ELF-1 (cell line): Measurements from ENCODE around the gene NDUFS6.
A peak's percentile ranks its signal among the peaks of the same experiment; 100 is the strongest.

Source experiments
- DNase-seq: peaks from one replicate; pipeline ENCODE4 v3.0.0-alpha.2; 2016; ENCODE audit warnings: low read depth, low spot score

The NDUFS6 gene

GRCh38 chr5:1801222-1801966 is at the start of gene NDUFS6:
TSS of gene NDUFS6 (plus strand) at chr5:1801407. CDS start at chr5:1801418, 11 bp downstream.
- peak; percentile 86 for DNase-seq

DNA sequence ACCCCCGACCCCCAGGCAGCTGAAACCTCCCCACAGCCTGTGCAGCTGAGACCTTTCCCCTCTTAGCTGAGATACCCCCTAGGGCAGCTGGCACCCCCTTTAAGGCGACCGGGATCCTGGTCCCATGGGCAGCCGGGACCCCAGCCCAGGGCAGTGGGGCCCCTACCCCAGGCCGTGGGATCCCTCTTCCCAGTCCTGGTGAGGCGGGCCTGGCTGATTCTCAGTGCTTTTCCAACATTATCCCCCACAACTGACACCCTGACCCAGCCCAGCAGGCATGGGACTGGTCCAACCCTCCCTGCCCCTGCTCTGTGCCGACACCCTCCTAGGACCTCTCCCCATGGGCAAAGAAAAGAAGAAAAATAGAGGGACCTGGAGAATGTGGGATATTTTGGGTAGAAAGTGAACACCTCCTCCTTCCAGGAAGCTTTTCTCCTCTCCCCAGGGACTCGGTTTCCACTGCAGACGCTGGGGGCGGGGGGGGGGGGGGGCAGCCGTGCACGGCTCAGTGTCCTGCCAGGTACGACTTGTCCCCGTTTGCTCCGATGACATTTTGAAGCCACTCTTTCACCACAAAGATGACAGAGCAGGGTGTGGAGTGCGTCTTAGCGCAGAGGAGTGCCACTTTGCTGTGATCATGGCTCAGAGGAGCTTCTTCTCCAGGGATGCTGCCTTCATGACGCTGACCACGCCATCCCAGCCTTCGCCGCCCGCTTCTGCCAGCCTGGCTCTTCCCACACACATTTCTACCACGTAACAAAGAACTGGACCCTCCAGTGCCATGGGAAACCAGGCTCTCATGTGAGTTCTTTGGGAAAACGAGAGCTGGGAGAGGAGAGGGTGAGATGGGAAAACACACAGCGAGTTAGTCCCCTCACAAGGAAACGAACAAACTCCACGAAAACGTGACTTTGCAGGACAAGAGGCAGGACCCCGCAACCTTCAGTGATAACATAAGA is 49.1 kb upstream of the NDUFS6 start:
- no peak for DNase-seq

GRCh38 chr5:1752881-1753280 is 48.3 kb upstream of the NDUFS6 start:
- DNase-seq: no peak

DNA sequence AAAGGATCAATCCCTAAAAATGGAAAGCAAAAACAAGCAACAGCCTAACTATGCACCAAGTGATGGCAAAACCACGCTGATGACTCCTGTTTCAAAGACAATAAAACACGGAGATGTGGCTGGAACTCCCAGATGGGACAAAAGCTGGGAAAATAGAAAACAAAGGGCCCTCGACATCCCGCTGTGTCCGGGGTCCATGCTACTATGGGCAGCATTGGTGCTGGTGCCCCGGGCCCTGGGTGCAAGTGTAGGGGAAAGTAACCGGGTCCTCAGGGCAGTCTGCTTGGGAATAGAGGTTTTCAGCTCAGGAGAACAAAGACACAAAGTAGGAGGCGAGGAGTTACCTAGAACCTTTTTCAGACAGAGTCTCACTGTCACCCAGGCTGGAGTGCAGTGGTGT is 47.7 kb upstream of the NDUFS6 start:
- no peak for DNase-seq

DNA sequence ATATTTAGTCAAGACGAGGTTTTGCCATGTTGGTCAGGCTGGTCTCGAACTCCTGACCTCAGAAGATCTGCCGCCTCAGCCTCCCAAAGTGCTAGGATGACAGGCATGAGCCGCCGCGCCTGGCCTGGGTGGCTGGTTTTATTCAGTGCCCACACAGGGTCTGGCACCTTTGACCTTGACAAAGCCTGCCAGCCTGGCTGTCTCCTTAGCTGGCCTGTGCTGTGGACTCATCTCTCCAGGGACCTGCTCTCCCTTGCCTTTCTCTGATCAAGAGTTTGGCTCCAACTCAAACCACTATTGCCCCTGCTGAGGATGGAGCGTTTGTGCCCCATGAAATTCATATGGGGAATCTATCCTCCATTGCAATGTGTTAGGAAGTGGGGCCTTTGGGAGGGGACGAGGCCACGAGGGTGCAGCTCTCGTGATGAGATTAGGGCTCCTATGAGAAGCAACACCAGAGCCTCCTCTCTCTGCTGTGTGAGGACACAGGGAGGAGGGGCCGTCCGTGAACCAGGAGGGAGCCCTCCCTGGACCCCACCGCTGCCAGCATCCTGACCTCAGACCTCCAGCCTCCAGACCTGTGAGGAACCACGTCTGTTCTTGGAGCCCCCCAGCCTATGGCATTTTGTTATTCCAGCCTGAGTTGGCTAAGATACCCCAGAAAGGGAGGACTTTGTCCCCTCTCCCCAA is 46.5 kb upstream of the NDUFS6 start:
- no peak for DNase-seq

GRCh38 chr5:1755321-1755949 is 45.8 kb upstream of the NDUFS6 start:
- DNase-seq: no peak

- DNase-seq: no peak
Observed at GRCh38 chr5:1756481-1756880, 44.7 kb upstream of the NDUFS6 start.

- no peak for DNase-seq
Observed at GRCh38 chr5:1757511-1757910, 43.7 kb upstream of the NDUFS6 start.

- DNase-seq: no peak
Observed at GRCh38 chr5:1758574-1758973, 42.6 kb upstream of the NDUFS6 start.

- no peak for DNase-seq
Observed at GRCh38 chr5:1759378-1759970, 41.7 kb upstream of the NDUFS6 start.

- DNase-seq: no peak
Observed at GRCh38 chr5:1760231-1760630, 41.0 kb upstream of the NDUFS6 start.

- DNase-seq: no peak
Observed at GRCh38 chr5:1760656-1761452, 40.4 kb upstream of the NDUFS6 start.

- no peak for DNase-seq
Observed at GRCh38 chr5:1761453-1761755, 39.8 kb upstream of the NDUFS6 start.

DNA sequence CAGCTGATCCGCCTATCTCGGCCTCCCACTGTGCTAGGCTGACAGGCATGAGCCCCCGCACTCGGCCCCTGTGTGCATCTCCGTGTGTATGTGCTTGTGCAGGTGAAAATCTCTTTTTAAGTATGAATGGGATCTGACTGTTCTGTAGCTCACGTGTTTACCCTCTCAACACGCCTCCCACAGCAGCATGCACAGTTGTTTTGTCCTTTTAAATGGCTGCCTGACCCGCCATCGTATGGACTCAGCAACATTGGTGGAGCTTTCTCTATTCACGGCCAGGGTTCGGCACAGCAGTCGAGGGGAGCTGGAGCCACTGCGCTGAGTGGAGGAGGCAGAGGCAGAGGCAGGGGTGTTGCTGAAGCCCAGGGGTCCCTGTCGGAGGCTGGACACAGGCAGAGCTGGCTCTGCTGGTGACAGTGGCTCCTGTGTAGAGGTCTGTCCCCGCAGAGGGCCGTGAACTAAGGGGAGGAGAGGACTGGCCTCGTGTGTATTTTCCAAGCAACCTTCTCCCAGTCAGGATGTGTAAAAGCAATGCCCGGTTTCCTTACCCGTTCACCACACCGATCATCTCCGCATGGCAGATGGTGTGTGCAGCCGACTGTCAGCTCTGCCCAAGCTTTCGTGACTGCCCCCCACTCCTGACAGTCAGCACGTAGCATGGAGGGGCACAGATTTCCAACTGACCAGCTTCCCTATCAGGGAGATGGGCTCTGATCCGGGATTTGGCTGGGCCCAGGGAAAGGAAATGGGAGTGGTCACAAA is 38.9 kb upstream of the NDUFS6 start:
- DNase-seq: no peak

DNA sequence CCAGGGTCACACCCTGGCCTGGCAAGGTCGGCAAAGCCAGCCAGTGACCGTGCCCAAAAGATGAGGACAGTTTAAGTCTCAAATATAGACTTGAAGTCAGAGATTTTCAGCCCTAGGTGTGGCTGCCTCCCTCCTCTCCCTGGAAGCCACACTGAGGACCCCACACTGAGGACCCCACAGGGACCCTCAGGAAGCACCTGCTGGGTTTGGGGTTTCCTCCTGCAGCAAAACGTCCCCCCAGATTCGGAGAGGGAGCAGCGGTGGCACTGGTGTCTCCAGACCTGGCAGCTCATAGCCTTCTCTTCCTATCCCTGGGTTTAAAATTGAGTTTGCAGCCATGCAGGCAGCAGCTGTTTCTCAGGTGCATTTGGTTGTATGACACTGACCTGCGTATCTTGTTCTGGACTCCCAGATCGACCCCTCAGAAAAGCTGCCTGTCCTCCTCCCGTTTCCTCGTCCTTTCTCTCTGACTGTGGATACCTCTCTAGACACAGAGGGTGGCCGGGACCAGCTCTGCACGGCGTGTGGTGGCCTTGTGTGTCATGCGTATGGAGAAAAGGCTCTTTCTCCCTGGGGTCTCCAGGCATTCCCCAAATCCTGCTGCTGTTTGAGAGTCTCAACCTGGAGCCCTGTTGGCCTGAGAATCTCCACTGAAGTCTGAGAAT is 38.2 kb upstream of the NDUFS6 start:
- DNase-seq: no peak

- peak; percentile 64 for DNase-seq
Observed at GRCh38 chr5:1763548-1763911, 37.7 kb upstream of the NDUFS6 start.

- DNase-seq: no peak
Observed at GRCh38 chr5:1763960-1764605, 37.1 kb upstream of the NDUFS6 start.

- DNase-seq: no peak
Observed at GRCh38 chr5:1764606-1764960, 36.6 kb upstream of the NDUFS6 start.
